ENCODE data around the gene LRRTM4. TPM values are rescaled to one million over a fixed set of nuclear protein-coding genes. Genes with fewer than 3 reads are reported as not detected.

LRRTM4 gene
- total and polyA plus RNA-seq, 2 of the 13 experiments (the other 11 are each of a cell fraction or from before 2014, with no cell fraction given): 1.2 TPM

- TF ChIP-seq, protein P1, sequence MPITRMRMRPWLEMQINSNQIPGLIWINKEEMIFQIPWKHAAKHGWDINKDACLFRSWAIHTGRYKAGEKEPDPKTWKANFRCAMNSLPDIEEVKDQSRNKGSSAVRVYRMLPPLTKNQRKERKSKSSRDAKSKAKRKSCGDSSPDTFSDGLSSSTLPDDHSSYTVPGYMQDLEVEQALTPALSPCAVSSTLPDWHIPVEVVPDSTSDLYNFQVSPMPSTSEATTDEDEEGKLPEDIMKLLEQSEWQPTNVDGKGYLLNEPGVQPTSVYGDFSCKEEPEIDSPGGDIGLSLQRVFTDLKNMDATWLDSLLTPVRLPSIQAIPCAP (CRISPR knock-in tag; IDR thresholded peaks at IDR 0.05; ENCODE audit: low read depth): no peak
- TF ChIP-seq ZNF274 (CRISPR knock-in tag; IDR thresholded peaks at IDR 0.05): no peak
- TF ChIP-seq, protein P2, sequence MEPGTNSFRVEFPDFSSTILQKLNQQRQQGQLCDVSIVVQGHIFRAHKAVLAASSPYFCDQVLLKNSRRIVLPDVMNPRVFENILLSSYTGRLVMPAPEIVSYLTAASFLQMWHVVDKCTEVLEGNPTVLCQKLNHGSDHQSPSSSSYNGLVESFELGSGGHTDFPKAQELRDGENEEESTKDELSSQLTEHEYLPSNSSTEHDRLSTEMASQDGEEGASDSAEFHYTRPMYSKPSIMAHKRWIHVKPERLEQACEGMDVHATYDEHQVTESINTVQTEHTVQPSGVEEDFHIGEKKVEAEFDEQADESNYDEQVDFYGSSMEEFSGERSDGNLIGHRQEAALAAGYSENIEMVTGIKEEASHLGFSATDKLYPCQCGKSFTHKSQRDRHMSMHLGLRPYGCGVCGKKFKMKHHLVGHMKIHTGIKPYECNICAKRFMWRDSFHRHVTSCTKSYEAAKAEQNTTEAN (CRISPR knock-in tag; conservative IDR thresholded peaks at IDR 0.05): no peak
These were observed 655.7 kb downstream of the LRRTM4 start (continued) for GRCh38 chr2:76866464-76866863.

- Histone ChIP-seq H4K20me1 (ENCODE audit: insufficient read depth, low read length) (no peaks in the 10 kb centered on the region), H3K4me1 (ENCODE audit: insufficient read depth, low read length) (no peaks in the 10 kb centered on the region), H2AFZ (ENCODE audit: low read length) (no peak overlapping the region), H3K9ac (ENCODE audit: insufficient read depth, low read depth, low read length) (no peak overlapping the region), H3K79me2 (ENCODE audit: insufficient read depth, low read length) (no peaks in the 10 kb centered on the region), H3K4me3 (replicated peaks in 1 of 3; ENCODE audit: insufficient read depth in 1 of 3, low read depth in 2 of 3, low read length in 3 of 3) (no peak overlapping the region), H3K9me3 (ENCODE audit: low read length) (no peaks in the 10 kb centered on the region), H3K27me3 (ENCODE audit: control insufficient read depth in 1 of 2, insufficient read depth in 2 of 2, low read length in 2 of 2) (no peaks in the 10 kb centered on the region), H3K36me3 (replicated peaks in 1 of 2; ENCODE audit: control insufficient read depth in 1 of 2, insufficient read depth in 2 of 2, low read length in 2 of 2) (no peaks in the 10 kb centered on the region), H3K4me2 (ENCODE audit: low read depth, low read length) (no peak overlapping the region), H3K27ac (ENCODE audit: extremely low read length, insufficient read depth, low read length) (no peak overlapping the region)
- DNase-seq (ENCODE audit: low spot score) (no peak), FAIRE-seq (no peak), ATAC-seq (no peak)
- intact Hi-C loops (cut with micrococcal nuclease; ENCODE audit: unreplicated experiment): no loop called here
- in situ Hi-C loops (cut with HindIII; ENCODE audit: extremely low pct_ligation_motif_present, low pct_unique_long_range_greater_than_20kb): no loop called here
- ChIA-PET CTCF (ENCODE audit: low intra/inter-chr PET ratio, low total read pairs) (no interaction called here), POLR2A (no interaction called here)
- WGBS (ENCODE audit: low lambda C conversion rate): 5% methylated on average over 3 of the region's 3 CpGs
- BruUV-seq (replicated peaks): no TSS peak
- no peak for TF ChIP-seq ARID2 (CRISPR knock-in tag; IDR thresholded peaks at IDR 0.05; ENCODE audit: borderline replicate concordance)
- TF ChIP-seq ZNF232 (CRISPR knock-in tag; IDR thresholded peaks at IDR 0.05; ENCODE audit: borderline replicate concordance): no peak
- TF ChIP-seq, protein P3, sequence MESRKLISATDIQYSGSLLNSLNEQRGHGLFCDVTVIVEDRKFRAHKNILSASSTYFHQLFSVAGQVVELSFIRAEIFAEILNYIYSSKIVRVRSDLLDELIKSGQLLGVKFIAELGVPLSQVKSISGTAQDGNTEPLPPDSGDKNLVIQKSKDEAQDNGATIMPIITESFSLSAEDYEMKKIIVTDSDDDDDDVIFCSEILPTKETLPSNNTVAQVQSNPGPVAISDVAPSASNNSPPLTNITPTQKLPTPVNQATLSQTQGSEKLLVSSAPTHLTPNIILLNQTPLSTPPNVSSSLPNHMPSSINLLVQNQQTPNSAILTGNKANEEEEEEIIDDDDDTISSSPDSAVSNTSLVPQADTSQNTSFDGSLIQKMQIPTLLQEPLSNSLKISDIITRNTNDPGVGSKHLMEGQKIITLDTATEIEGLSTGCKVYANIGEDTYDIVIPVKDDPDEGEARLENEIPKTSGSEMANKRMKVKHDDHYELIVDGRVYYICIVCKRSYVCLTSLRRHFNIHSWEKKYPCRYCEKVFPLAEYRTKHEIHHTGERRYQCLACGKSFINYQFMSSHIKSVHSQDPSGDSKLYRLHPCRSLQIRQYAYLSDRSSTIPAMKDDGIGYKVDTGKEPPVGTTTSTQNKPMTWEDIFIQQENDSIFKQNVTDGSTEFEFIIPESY (CRISPR knock-in tag; IDR thresholded peaks at IDR 0.05): no peak
- TF ChIP-seq, protein P4, sequence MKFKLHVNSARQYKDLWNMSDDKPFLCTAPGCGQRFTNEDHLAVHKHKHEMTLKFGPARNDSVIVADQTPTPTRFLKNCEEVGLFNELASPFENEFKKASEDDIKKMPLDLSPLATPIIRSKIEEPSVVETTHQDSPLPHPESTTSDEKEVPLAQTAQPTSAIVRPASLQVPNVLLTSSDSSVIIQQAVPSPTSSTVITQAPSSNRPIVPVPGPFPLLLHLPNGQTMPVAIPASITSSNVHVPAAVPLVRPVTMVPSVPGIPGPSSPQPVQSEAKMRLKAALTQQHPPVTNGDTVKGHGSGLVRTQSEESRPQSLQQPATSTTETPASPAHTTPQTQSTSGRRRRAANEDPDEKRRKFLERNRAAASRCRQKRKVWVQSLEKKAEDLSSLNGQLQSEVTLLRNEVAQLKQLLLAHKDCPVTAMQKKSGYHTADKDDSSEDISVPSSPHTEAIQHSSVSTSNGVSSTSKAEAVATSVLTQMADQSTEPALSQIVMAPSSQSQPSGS (CRISPR knock-in tag; IDR thresholded peaks at IDR 0.05): no peak
- no peak for TF ChIP-seq SMARCE1 (IDR thresholded peaks at IDR 0.05; ENCODE audit: borderline replicate concordance)
- no peak for TF ChIP-seq REL (CRISPR knock-in tag; conservative IDR thresholded peaks at IDR 0.05)
- TF ChIP-seq, protein P5, sequence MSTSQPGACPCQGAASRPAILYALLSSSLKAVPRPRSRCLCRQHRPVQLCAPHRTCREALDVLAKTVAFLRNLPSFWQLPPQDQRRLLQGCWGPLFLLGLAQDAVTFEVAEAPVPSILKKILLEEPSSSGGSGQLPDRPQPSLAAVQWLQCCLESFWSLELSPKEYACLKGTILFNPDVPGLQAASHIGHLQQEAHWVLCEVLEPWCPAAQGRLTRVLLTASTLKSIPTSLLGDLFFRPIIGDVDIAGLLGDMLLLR (CRISPR knock-in tag; IDR thresholded peaks at IDR 0.05): no peak
- TF ChIP-seq TCF7 (IDR thresholded peaks at IDR 0.05; ENCODE audit: low read depth): no peak
- TF ChIP-seq ZC3H13 (CRISPR knock-in tag; IDR thresholded peaks at IDR 0.05): no peak
- no peak for TF ChIP-seq IKZF1 (IDR thresholded peaks at IDR 0.05)
- TF ChIP-seq ZBTB39 (CRISPR knock-in tag; IDR thresholded peaks at IDR 0.05): no peak
- no peak for TF ChIP-seq PREB (CRISPR knock-in tag; IDR thresholded peaks at IDR 0.05)
These were observed 659.3 kb downstream of the LRRTM4 start for GRCh38 chr2:76862901-76863300.
